Sigmoid colon (tissue), 4 donors: ENCODE data around the gene ZCCHC7.

Experiments
- EP300 ChIP-seq, 4 donors: sonication (generic); formaldehyde crosslinking; IDR thresholded peaks; one replicate each; pipeline ENCODE4 v1.6.1; 2017; ENCODE audit warnings: antibody characterized with exemption in 4 of 4
- POLR2A ChIP-seq, 2 donors: fragments of 450-650 bp; IDR thresholded peaks; one replicate each; pipeline ENCODE4 v1.6.1; 2016; ENCODE audit warnings: antibody characterized with exemption in 2 of 2, mild to moderate bottlenecking in 2 of 2, moderate library complexity in 2 of 2
- POLR2AphosphoS5 ChIP-seq, 4 donors: sonication (generic); formaldehyde crosslinking; IDR thresholded peaks; one replicate each; pipeline ENCODE4 v1.6.1; 2017; ENCODE audit warnings: antibody characterized with exemption in 4 of 4
- TF ChIP-seq, protein P1 (sequence below), 4 experiments: fragments of 450-650 bp in 3 of 4; fragments of 200-600 bp in 1 of 4; IDR thresholded peaks; one replicate each; pipeline ENCODE4 v1.5.1; 2016 to 2019; ENCODE audit warnings: antibody characterized with exemption in 4 of 4, mild to moderate bottlenecking in 3 of 4, moderate library complexity in 2 of 4

DNA sequence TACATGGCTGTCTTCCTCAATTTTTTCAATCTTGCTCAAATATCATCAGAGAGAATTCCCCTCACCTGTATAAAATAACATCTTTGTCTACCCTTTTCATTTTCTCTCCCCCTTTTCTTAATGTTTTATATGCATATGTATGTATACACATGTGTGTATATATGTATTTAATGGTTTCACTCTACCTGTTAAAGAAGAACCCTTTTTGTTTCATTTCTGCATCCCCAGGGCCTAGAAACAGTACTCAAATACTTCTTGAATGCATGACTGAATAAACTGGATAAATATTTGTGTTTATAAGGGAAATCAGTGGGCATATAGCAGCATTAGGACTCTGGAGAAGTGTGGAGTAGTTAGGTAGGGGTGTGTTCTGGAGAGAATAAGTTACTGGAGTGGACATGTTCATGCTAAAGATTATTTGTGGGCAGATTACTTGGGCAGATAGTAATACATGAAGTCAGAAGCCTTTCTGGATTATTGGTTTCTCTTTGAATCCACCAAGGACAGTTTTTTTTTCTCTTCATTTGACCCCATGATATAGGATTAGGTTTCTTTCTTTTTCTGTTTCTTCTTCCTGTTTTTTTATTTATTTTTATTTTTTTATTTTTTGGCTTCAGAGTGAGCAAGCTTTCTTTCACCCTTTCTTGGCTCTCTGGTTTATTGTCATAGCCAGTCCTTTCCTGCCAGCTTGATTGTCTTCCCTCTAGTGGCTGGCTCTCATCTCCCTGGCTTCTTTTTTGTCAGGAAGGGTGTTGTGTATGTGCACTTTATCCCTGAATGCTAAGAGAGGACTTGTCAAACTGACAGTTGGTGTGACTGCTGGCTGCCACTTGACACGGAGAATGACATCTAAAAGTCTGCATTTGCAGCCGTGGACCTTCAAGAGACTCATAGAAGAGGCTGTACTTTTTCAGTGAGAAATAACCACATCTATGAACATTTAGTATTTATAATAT, 89.3 kb downstream of the ZCCHC7 start:
- TF ChIP-seq, protein P1, sequence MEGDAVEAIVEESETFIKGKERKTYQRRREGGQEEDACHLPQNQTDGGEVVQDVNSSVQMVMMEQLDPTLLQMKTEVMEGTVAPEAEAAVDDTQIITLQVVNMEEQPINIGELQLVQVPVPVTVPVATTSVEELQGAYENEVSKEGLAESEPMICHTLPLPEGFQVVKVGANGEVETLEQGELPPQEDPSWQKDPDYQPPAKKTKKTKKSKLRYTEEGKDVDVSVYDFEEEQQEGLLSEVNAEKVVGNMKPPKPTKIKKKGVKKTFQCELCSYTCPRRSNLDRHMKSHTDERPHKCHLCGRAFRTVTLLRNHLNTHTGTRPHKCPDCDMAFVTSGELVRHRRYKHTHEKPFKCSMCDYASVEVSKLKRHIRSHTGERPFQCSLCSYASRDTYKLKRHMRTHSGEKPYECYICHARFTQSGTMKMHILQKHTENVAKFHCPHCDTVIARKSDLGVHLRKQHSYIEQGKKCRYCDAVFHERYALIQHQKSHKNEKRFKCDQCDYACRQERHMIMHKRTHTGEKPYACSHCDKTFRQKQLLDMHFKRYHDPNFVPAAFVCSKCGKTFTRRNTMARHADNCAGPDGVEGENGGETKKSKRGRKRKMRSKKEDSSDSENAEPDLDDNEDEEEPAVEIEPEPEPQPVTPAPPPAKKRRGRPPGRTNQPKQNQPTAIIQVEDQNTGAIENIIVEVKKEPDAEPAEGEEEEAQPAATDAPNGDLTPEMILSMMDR (IDR thresholded peaks at IDR 0.05), result no peak
- TF ChIP-seq POLR2A (IDR thresholded peaks at IDR 0.05), result no peak
- TF ChIP-seq EP300 (IDR thresholded peaks at IDR 0.05), result no peak
- TF ChIP-seq POLR2AphosphoS5 (IDR thresholded peaks at IDR 0.05), result no peak
